H9 (cell line): Measurements from ENCODE around the gene NOP9. TPM values are rescaled to one million over a fixed set of nuclear protein-coding genes. Genes with fewer than 3 reads are reported as not detected.

ENCODE experiments used
- DNase-seq: peaks from one replicate; pipeline ENCODE4 v3.0.0-alpha.2; 2017
- H2AFZ ChIP-seq: one replicate; pipeline ENCODE4 v1.6.1; 2013; ENCODE audit warnings: mild to moderate bottlenecking, low read length, control low read depth, moderate library complexity
- H2AK5ac ChIP-seq: 2 replicates; pipeline ENCODE4 v1.6.1; 2013; ENCODE audit warnings: low read length, control low read depth, mixed read lengths; ENCODE audit not compliant: insufficient read length
- H2BK120ac ChIP-seq: one replicate; pipeline ENCODE4 v1.6.1; 2013; ENCODE audit warnings: low read depth, mild to moderate bottlenecking, low read length, control low read depth, inconsistent platforms; ENCODE audit not compliant: poor library complexity, severe bottlenecking
- H2BK12ac ChIP-seq: 2 replicates; pipeline ENCODE4 v1.6.1; 2013; ENCODE audit warnings: low read length, control low read depth, mixed read lengths, low read depth; ENCODE audit not compliant: insufficient read length
- H2BK15ac ChIP-seq: 2 replicates; pipeline ENCODE4 v1.6.1; 2013; ENCODE audit warnings: low read depth, low read length, control low read depth
- H2BK20ac ChIP-seq: one replicate; pipeline ENCODE4 v1.6.1; 2013; ENCODE audit warnings: low read depth, mild to moderate bottlenecking, low read length, control low read depth, inconsistent platforms; ENCODE audit not compliant: poor library complexity, severe bottlenecking
- H2BK5ac ChIP-seq: 2 replicates; pipeline ENCODE4 v1.6.1; 2013; ENCODE audit warnings: low read length, control low read depth, mixed read lengths; ENCODE audit not compliant: insufficient read length
- H3K14ac ChIP-seq: 2 replicates; pipeline ENCODE4 v1.6.1; 2013; ENCODE audit warnings: low read length, control low read depth; ENCODE audit not compliant: insufficient read depth
- H3K18ac ChIP-seq: 2 replicates; pipeline ENCODE4 v1.6.1; 2013; ENCODE audit warnings: low read depth, mild to moderate bottlenecking, mixed read lengths, low read length, control low read depth; ENCODE audit not compliant: insufficient read length
- H3K23ac ChIP-seq: 2 replicates; pipeline ENCODE4 v1.6.1; 2013; ENCODE audit warnings: low read length, control low read depth, mixed read lengths, low read depth; ENCODE audit not compliant: insufficient read length
- H3K23me2 ChIP-seq: 2 replicates; pipeline ENCODE4 v1.6.1; 2013; ENCODE audit warnings: low read depth, mild to moderate bottlenecking, mixed read lengths, low read length, control low read depth; ENCODE audit not compliant: insufficient read length, poor library complexity, severe bottlenecking
- H3K27ac ChIP-seq: 2 replicates; pipeline ENCODE4 v1.5.1; 2013; ENCODE audit warnings: low read length, control low read depth, mixed read lengths, low read depth; ENCODE audit not compliant: insufficient read length
- H3K27me3 ChIP-seq: 2 replicates; pipeline ENCODE4 v1.6.1; 2013; ENCODE audit warnings: low read length, control low read depth, inconsistent platforms; ENCODE audit not compliant: insufficient read depth
- H3K4ac ChIP-seq: 2 replicates; pipeline ENCODE4 v1.6.1; 2013; ENCODE audit warnings: low read depth, mild to moderate bottlenecking, control low read depth, inconsistent platforms, low read length, moderate library complexity
- H3K4me1 ChIP-seq: 2 replicates; pipeline ENCODE4 v1.6.1; 2013; ENCODE audit warnings: low read length, control low read depth, inconsistent platforms; ENCODE audit not compliant: insufficient read depth
- H3K4me2 ChIP-seq: 2 replicates; pipeline ENCODE4 v1.6.1; 2013; ENCODE audit warnings: low read length, control low read depth, mixed read lengths; ENCODE audit not compliant: insufficient read length, insufficient read depth
- H3K56ac ChIP-seq: 2 replicates; pipeline ENCODE4 v1.6.1; 2013; ENCODE audit warnings: low read depth, mild to moderate bottlenecking, mixed read lengths, low read length, control low read depth; ENCODE audit not compliant: insufficient read length
- H3K79me1 ChIP-seq: 2 replicates; pipeline ENCODE4 v1.6.1; 2013; ENCODE audit warnings: low read depth, mild to moderate bottlenecking, moderate library complexity, low read length, control low read depth, inconsistent platforms; ENCODE audit not compliant: insufficient read depth, poor library complexity, severe bottlenecking
- H3K79me2 ChIP-seq: 2 replicates; pipeline ENCODE4 v1.6.1; 2013; ENCODE audit warnings: low read length, control low read depth, inconsistent platforms; ENCODE audit not compliant: insufficient read depth
- H3K9ac ChIP-seq: 2 replicates; pipeline ENCODE4 v1.6.1; 2013; ENCODE audit warnings: low read length, control low read depth, mixed read lengths; ENCODE audit not compliant: insufficient read length; ENCODE audit errors: extremely low read depth
- H3K9me3 ChIP-seq: one replicate; pipeline ENCODE4 v1.6.1; 2013; ENCODE audit warnings: low read depth, low read length, inconsistent platforms; ENCODE audit not compliant: control insufficient read depth
- H3T11ph ChIP-seq: one replicate; pipeline ENCODE4 v1.6.1; 2013; ENCODE audit warnings: mild to moderate bottlenecking, low read length, control low read depth, inconsistent platforms
- H4K20me1 ChIP-seq: one replicate; pipeline ENCODE4 v1.6.1; 2013; ENCODE audit not compliant: control insufficient read depth, insufficient read length, insufficient read depth
- H4K5ac ChIP-seq: 2 replicates; pipeline ENCODE4 v1.6.1; 2013; ENCODE audit warnings: low read depth, mild to moderate bottlenecking, mixed read lengths, low read length, control low read depth; ENCODE audit not compliant: insufficient read length
- H4K8ac ChIP-seq: replicated peaks from 2 replicates; pipeline ENCODE4 v1.6.1; 2013; ENCODE audit warnings: low read length, control low read depth, mixed read lengths, low read depth; ENCODE audit not compliant: insufficient read length
- H4K91ac ChIP-seq: 2 replicates; pipeline ENCODE4 v1.6.1; 2013; ENCODE audit warnings: low read depth, mild to moderate bottlenecking, moderate library complexity, mixed read lengths, low read length, control low read depth; ENCODE audit not compliant: insufficient read length
- H3K27ac Mint-ChIP-seq, 3 experiments: 2 replicates in 2 of 3; 3 replicates in 1 of 3; pipeline ENCODE4 v1.8.0; 2020 to 2021; ENCODE audit warnings: mixed read lengths in 3 of 3, mild to moderate bottlenecking in 1 of 3, moderate library complexity in 1 of 3
- H3K27me3 Mint-ChIP-seq: 2 replicates; pipeline ENCODE4 v1.8.0; 2021; ENCODE audit warnings: low read depth, mild to moderate bottlenecking, moderate library complexity, mixed read lengths
- H3K36me3 Mint-ChIP-seq, 3 experiments: 2 replicates in 2 of 3; 3 replicates in 1 of 3; pipeline ENCODE4 v1.8.0; 2020 to 2021; ENCODE audit warnings: low read depth in 3 of 3, mixed read lengths in 3 of 3; ENCODE audit not compliant: insufficient read depth in 1 of 3
- H3K4me1 Mint-ChIP-seq, 2 experiments: 2 replicates each; pipeline ENCODE4 v1.8.0; 2020; ENCODE audit warnings: mixed read lengths in 2 of 2
- H3K4me3 Mint-ChIP-seq, 2 experiments: 2 replicates in 1 of 2; 3 replicates in 1 of 2; pipeline ENCODE4 v1.8.0; 2020 to 2021; ENCODE audit warnings: mild to moderate bottlenecking in 2 of 2, mixed read lengths in 2 of 2, moderate library complexity in 1 of 2
- H3K9me3 Mint-ChIP-seq, 2 experiments: 2 replicates in 1 of 2; 3 replicates in 1 of 2; pipeline ENCODE4 v1.8.0; 2020; ENCODE audit warnings: mild to moderate bottlenecking in 2 of 2, mixed read lengths in 2 of 2, moderate library complexity in 1 of 2
- CTCF ChIP-seq: fragments of 200-600 bp; sonication (generic); conservative IDR thresholded peaks from 3 replicates; pipeline ENCODE4 v1.8.0; 2021; ENCODE audit warnings: antibody characterized with exemption, mild to moderate bottlenecking
- WGBS: extraction: QIAGEN DNeasy Blood & Tissue Kit; methylation state at CpG from one replicate; pipeline ENCODE4 v1.1.7; 2013; ENCODE audit warnings: missing lambda C conversion rate, low lambda C conversion rate, mixed read lengths; ENCODE audit not compliant: insufficient read length; ENCODE audit errors: extremely low coverage; 5-methylcytosine and 5-hydroxymethylcytosine counted together
- total RNA-seq: library from RNA; stranded (reverse); gene quantifications from 2 replicates; pipeline ENCODE4 v1.2.1, GENCODE V29; 2021

Gene NOP9
- total RNA-seq, 1 experiment from 2014 or later, result 34.7 TPM

GRCh38 chr14:24349742-24350141 is 50.1 kb downstream of the NOP9 start:
- Histone ChIP-seq H3K56ac (no peak overlapping the region), H3T11ph (no peak overlapping the region), H3K27me3 (no peaks in the 10 kb centered on the region; the same call in 1 of the 2 replicates), H2AK5ac (no peak overlapping the region), H2AFZ (no peak overlapping the region), H4K5ac (no peak overlapping the region), H3K14ac (no peak overlapping the region), H3K23me2 (no peaks in the 10 kb centered on the region), H3K27ac (no peak overlapping the region), H4K91ac (no peak overlapping the region), H3K4me2 (no peak overlapping the region), H3K79me2 (no peaks in the 10 kb centered on the region), H3K79me1 (no peaks in the 10 kb centered on the region), H3K9ac (no peak overlapping the region), H3K4me1 (no peaks in the 10 kb centered on the region), H4K20me1 (no peaks in the 10 kb centered on the region), H4K8ac (no peak overlapping the region), H2BK12ac (no peak overlapping the region), H2BK120ac (no peak overlapping the region), H3K18ac (no peak overlapping the region), H2BK5ac (no peak overlapping the region), H2BK15ac (no peak overlapping the region), H3K23ac (no peak overlapping the region), H3K9me3 (no peaks in the 10 kb centered on the region), H3K4ac (no peak overlapping the region), H2BK20ac (no peak overlapping the region)
- DNase-seq, result no peak
- Mint-ChIP-seq H3K27me3 (peaks cover 84% of the 10 kb centered on the region), H3K4me3 (no peak overlapping the region), H3K4me1 (peaks cover 0 to 6% of the 10 kb centered on the region in 2 experiments; a peak in 2 of 4 replicates), H3K9me3 (no peaks in the 10 kb centered on the region), H3K27ac (no peak overlapping the region; a peak in 1 of 7 replicates), H3K36me3 (no peaks in the 10 kb centered on the region)
- no peak for TF ChIP-seq CTCF
- no CpG with 5 or more reads among the region's 5 CpGs for WGBS
